Activated T-cell treated with anti-CD3 and anti-CD28 coated beads for 1 hour (primary cell): Measurements from ENCODE around the gene ROR1.

ENCODE experiments used
- DNase-seq: peaks from one replicate; pipeline ENCODE4 v3.0.0-alpha.2; 2020; ENCODE audit warnings: low read depth

ROR1 gene

DNA sequence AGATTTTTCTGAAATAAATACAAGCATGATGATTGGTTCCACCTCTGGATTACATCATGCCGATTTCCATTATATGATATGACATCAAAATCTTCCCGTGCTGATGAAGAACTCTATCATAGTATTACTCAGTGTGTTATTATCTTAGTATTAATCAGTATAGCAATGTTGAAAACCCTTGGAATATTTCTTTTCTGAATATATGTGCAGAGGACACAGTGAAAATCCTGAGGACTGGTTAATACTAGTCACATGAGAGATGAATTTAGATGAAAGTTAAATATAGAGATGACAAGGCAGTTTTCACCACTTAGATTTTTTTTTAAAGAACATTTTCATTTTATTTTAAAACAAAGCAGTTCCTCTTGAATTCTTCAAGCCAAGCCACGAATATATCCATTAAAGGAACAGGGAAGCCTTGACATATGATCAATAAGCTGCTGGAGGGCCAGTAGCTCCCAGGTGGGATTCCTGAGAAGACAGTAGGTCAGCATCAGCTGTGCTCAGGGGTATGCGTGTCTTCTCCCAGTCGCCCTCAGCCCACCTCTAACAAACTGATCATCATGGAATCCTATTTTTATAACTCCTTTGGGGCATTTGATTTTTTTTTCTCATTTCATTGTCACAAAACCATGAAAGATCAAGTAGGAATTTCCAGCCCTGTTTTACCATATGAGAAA, 373.4 kb downstream of the ROR1 start:
- DNase-seq, result no peak

DNA sequence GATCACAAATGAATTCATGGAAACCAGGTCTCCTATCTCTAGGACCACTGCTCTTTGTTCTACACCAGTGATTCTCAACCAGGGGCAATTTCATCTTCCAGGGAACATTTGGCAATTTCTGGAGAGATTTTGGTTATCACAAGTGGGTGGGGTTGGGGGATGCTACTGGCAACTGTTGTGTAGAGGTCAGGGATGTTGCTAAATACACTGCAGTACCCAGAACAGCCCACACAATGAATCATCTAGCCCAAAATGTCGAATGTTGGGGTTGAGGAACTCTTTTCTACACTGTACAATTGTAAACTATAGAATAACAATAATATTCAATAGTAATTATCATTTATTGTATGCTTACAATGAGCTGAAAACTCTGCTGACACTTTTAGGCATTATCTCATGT, 373.9 kb downstream of the ROR1 start:
- no peak for DNase-seq

DNA sequence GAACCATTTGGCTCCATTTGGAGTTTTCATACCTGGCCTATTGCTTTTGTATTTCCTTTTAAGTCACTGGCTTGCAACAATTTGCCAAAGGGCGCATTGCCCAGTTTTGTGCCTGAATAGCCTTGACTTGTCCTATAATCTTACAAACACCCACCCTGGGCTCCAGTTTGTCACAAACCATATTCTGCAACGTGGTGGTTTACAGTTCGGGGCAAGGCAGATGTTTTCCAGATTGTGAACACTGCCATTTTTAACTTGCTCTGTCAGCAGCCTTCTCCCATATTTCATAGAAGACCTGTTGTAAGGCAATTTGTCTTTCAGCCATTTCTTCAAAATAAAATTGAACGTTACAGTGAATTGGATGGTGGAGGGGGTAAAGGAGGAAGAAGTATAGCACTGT, 376.4 kb downstream of the ROR1 start:
- no peak for DNase-seq

DNA sequence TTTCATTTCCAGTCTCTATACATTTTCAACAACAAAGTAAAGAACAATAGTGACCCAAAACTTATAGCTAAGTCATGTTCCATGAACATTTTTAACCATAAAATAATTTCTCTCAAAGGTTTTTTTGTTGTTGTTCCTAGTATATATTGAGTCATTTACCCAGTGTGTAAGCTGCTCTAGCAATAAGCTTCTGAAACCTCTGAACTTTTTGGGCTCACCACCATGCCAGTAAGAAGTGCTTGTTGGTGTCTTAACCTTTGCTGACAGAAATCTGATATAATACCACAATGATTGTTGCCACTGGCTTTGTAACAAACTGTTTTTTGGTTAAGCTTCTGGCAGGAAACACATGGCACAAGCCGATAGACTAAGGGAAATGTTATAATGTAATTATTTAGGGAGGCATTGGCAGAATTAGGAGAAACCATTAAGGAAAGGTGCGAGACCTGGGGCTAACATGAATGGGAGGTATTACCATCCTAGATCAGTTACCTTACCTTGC, 377.0 kb downstream of the ROR1 start:
- no peak for DNase-seq

DNA sequence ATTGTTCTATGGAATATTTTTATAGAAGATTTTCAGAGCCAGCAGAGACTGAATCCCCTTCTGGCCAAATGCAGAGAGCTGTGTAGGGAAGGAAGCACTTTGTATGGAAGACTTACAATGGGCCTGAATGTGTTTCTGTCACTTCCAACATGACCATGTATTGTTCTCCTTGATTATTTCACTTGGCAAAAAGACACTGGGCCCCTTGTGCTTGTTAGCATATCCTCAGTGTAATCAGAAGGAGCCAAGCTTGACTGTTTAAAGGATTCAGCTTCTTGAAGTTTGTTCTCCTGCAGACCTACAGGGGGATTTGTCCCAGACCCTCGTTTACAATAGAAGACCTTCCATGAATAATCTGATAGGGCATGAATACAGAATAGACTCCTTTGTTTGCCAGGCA, 381.5 kb downstream of the ROR1 start:
- no peak for DNase-seq

DNA sequence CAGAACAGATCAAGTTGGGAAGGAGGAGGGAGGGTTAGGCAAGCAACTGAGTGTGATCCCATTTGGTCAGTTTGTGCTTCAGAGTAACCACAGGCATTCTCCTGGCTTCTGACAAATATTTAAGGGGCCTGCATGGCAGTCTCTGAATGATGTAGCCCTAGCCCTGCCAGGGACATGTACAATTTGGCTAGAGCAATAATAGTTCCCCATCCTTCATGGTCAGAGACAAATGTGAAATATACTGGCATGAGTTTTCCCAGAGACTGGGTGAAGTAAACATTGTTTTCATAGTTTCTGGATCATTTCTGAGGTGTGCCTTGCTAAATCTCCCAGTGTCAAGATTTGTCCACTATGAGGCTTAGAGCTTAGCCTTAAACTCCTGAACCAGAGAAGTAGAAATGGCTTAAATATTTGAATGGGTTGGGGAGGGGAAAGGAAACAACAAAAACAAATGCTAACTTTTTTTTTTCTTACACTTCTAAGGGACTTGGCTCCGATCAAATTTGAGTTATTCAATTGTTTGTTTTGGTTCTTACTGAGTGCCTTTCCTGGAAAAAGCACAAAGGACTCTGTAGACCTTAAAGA, 387.6 kb downstream of the ROR1 start:
- no peak for DNase-seq

DNA sequence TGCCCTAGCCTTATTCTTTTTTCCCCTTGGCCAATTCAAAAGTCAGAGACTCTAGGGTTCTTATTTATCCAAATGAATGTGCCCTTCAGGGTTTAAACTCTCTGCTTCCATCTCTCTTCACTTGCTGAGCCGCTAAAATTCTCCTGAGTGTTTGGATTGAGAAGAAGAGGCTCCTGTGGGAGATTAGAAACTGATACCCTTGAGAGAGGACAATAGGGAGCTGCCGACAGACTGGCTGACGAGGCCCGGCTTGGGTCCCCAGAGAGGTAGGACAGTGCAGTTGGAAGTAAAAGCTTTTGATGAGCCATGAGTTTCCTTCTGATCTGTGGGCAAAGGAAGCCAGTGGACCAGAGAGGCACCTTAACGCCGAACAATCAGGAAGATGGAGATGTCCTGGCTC, 388.3 kb downstream of the ROR1 start:
- DNase-seq, result no peak

DNA sequence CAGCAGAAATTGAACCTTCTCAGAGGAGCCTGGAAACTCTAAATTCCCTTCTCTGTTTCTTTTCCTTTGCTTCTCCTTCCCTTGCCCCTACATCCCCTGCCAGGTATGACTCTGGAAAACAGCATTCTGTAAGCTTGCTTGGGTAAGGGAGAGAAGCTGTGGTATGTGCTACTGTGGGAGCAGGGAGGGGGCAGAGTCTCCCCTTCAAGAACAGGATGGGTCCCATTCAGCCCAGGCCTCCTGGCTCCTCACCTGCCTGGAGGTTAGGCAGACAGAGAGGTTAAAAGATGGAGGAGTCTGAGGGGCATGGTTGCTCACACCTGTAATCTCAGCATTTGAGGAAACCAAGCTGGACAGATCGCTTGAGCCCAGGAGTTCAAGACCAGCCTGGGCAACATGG, 389.0 kb downstream of the ROR1 start:
- DNase-seq, result no peak

DNA sequence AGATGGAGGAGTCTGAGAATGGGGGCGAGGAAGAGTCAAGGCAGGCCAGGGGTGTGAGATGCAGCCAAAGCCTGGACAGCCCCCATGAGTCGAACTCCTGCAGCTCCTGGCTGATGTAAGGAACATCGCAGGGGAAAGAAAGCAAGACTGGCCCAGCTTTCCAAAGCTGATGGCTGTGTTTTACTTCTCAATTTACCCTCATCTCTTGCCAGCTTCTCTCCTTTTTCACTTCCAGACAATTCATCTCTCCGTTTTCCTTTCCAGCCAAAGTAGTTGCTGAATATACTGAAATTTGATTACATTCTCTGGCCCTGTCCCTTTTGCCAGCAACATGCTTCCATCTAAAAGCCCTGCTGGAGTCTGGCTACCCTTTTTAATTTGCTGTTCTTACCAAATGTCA, 389.6 kb downstream of the ROR1 start:
- no peak for DNase-seq

DNA sequence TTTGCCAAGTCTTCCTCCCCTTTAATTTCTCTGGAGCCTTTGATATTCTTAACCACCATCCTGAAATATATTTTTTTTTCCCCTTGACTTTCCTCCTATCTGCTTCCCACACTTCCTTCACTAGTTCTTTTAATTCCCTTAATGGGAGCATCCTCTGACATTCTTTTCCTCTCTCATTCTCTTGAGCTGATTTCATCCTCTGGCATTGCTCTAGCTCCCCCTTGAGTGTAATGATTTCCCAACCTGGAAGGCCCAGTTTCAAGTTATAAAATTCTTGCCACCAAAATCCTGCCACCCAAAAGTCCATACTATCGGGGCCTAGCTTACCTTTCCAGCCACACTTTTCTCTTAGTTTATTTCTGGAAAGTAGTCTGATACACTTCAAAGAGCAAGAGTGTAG, 390.2 kb downstream of the ROR1 start:
- no peak for DNase-seq

DNA sequence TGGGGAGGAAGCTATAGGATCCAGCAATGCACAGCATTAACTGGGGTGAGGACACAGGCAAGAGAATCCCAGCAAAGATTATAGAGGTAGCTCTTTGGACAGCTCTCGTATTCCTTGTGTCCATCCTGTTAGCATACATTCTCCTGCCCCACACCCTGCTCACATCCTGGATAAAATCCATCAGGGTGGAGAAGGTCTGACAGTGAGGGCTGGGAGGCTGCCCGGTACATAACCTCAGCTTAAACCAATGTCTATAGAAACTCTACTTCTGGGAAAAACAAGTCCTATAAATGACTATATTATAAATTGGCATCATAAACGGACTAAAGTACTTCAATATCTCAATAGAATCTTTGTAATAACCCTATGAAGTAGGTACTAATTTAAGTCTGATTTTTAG, 392.8 kb downstream of the ROR1 start:
- no peak for DNase-seq

DNA sequence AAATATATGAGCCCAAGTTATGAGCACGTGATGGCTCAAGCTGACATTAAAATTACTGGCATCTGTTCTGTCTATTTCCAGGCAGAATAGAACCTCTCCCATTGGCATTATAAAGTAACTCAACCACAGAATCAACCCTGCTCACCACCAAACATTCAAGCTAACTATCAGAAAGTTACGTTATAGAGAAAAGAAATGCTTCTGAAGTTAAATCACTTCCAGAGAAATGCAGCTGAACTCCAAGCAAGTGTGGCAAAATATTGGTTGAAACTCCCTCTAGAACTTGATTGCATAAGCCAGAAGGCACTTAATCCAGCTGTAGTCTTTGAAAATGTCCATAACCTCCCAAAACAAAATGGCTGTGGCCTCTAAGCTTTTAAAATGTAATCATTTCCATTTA, 393.4 kb downstream of the ROR1 start:
- DNase-seq, result no peak

DNA sequence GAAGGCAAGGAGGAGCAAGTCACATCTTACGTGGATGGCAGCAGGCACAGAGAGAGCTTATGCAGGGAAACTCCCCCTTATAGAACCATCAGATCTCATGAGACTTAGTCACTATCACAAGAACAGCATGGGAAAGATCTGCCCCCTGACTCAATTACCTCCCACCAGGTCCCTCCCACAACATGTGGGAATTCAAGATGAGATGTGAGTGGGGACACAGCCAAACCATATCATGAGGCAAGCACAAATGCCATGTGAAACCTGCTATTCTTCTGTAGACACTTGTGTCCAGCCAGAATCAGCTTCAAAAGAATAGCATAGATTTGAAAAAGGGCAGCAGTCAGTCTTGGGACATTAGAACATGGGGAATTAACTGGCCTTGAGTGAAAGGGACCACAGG, 397.4 kb downstream of the ROR1 start:
- DNase-seq, result no peak

DNA sequence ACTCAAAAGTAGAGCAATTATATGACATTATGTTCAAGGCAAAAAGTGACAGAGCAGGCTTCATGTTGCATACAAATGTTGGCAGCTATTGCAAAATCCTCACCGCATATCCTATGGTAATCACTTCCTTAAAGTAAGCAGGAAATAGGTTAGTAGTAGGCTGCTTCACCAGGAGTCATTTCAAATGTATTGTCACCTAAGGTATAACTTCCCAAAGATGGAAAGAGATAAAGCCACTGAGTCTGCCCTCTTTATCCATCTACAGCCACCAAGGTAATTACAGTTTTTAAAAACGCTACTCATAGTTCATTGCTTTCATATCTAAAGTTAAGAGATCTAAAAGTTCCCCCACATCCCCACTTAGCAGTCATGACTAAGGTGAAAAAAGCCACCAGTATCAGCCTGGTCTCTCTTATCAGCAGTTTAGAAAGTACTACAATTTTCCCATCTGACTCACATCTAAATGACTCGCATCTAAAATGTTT, 398.0 kb downstream of the ROR1 start:
- no peak for DNase-seq

DNA sequence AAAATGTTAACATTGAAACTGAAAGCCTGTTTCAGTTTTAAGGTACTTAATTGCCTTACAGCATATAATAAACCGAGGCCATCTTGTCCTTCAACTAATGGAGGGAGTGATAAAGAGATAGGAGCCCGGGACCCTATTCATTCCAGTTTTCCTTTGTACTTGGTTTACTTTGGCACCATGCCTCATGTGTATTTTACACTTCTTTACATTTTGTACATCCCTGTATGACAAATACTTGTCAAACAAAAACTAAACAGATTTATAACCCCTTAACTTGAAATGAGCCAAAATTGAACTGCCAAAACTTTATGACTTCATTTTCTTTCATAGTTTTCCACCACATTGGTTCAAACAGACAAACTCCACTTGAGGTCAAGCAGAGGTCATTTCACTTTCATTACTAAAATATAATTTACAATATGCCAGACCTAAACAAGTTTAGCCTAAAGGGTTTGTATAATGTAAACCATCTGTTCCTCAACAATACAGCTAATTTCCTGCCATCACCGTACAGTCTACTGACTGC, 398.7 kb downstream of the ROR1 start:
- no peak for DNase-seq

DNA sequence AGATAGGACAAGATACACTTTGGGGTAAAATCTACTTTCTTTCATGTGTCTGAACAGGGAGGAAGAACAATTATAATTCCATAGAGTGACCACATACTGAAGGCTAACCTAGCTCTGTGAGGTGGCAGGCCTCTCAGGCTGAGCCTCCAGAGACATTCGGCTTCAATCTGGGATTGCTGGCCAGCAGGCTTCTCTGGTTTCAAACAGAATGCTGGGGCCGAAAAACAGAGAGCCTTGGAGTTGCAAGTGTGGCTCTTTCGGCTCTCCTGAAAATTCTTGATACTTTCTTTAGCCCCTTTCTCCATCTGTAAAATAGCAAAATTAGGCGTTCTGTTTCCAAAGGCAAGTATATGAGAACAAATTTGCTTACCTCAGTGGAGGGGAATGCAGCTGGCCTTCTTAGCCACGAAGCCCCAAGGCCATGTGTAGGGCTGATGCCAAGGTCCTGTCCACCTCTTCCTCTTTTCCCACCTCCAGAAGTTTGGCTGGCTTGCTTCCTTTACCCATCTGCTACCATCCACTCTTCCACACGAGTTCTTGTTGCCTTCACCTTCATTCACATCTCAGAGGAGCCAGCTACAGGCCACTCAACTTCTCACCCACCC, 399.6 kb downstream of the ROR1 start:
- DNase-seq, result no peak

DNA sequence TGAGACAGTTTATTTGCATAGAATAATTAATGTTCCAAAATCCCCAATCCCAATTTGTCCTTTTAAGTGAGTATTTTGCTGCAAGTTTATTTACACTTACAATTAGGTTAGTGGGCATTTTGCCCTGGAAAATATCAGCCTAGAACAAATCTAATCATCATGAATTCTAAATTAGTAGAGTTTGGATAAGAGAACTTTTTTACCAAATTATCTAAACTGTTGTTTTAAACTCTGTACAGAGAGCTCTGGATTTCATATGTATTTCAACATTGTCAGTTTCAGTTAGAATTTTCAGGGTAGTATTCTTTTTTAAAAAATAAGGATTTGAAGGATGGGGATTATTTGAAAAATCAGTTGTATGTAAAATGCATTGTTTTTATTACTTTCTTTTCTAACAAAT, 401.8 kb downstream of the ROR1 start:
- DNase-seq, result no peak

DNA sequence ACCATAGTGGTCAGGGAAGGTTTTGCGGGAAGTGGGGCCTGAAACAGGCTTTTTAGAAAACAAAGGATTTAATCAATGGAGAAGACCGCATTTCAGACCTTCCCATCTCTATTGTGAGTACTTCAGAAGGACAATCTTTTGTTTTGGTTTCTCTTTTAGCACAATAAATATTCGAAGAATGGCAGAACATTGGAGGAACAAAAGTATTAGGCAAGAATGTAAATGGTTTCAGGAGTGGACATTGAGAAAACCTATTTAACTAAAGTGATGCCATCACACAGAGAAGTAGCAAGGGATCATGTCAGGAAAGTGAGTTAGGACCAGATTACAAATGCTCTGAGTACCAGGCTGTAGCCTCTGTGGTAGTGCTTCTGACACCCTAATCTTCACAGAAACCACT, 402.8 kb downstream of the ROR1 start:
- no peak for DNase-seq

DNA sequence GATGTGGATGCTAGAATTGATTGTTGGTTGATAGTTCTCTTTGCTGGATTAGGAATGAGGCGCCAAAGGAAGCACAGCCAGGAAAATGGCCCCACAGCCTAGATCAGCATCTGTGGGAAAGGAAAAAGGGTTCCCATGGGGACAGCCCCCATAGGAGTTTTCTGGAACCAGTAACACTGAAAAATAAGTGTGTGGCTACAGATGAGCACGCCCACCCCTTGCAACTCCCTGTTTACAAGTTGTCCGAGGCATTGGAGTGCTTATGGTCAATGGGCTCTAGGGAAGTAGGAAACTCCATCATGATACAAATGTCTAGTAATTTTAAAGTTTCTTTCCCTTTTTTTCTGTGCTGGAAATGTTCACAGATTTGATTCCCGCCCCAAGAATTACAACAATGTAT, 405.8 kb downstream of the ROR1 start:
- DNase-seq, result no peak

DNA sequence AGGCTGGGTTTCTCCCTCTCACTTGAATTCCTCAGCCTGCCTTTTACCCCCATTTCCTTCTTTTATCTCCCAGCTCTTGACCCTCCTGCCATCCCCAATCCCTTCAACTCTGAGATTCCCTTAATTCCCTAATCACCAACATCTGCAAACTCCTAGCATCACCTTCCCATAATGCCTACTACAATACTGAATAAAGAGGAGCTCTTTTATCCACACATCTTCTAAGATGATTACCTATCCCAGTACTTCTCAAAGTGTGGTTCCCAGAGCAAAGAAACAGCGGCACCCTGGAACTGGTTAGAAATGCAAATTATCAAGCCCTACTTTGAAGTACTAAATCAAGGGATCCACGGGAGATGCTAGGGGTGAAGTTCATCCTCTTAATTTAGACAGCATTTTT, 408.4 kb downstream of the ROR1 start:
- no peak for DNase-seq

DNA sequence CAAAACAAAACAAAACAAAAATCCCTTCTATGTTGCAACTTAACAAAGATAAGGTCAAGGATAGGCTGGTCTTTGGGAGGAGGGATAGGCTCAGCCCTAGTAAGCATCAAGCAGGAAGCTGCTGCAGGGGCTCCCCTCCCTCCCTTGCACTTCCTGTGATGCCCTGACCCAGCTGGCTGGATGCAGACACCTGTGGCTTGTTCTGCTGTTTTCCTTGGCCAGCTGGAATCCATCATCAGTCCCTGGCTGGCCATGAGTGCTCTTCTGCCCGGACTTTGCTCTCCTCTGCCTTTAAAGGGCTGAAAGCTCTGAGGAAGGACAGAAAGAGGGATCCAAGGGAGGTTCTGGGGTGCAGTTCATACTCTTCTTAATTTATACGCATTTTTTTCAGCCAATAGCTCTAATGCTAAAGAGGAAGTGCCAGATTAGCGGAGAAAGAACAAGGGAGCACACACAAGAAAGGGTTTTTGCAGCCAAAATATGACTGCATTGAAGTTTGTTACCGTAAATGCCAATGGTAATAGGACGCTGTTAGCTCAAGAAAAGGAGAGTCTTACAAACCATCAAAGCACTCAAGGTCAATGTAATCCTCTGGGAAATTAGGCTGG, 409.7 kb downstream of the ROR1 start:
- DNase-seq, result no peak

DNA sequence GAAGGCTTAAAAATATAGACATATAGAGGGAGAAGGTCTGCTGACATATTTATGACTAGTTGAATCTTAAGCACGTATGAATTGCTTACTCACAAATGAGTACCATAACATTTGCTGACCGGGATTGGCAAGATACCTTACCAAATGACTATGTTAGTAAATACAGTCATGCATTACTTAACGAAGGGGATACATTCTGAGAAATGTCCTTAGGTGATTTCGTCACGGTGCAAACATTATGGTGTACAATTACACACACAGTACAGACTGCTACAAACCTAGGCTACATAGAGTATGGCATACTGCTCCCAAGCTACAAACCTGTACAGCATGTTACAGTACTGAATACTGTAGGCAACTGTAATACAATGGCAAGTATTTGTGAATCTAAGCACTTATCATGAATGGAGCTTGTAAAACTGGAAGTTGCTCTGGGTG, 410.2 kb downstream of the ROR1 start:
- DNase-seq, result no peak
